IMR-90 (cell line): ENCODE data around the gene ELOVL5. TPM values are rescaled to one million over a fixed set of nuclear protein-coding genes. Genes with fewer than 3 reads are reported as not detected.
"Not testable (repeated sequence)": the region's sequence is repeated elsewhere in the genome, so short reads cannot be mapped to it uniquely, and the experiment has no call there.

Experiments used
- ATAC-seq: fragments of 200-7000 bp; cut with Tn5 transposase; 2 replicates; pipeline ENCODE4 v1.9.1; 2020; ENCODE audit warnings: low read depth, mild to moderate bottlenecking, moderate library complexity
- BruUV-seq: library from RNA; stranded (reverse); fragments of 400-500 nt; replicated peaks from 2 replicates; lab custom pipeline; 2021; lab: Mats Ljungman, UMichigan
- CTCF ChIA-PET: fragments of 300-600 bp; formaldehyde crosslinking; extraction: SDS; loops from one replicate; lab custom pipeline; 2021; ENCODE audit warnings: antibody characterized with exemption; lab: Yijun Ruan, JAX
- POLR2A ChIA-PET: fragments of 300-600 bp; sonication (Branson Sonifier 250); formaldehyde crosslinking; loops from one replicate; lab custom pipeline; 2022; ENCODE audit warnings: antibody characterized with exemption; ENCODE audit not compliant: unreplicated experiment; lab: Charles Lee
- DNase-seq: peaks from one replicate; pipeline ENCODE4 v3.0.0; 2013
- H2AFZ ChIP-seq: replicated peaks from 2 replicates; pipeline ENCODE3; 2013; ENCODE audit warnings: low read length, mild to moderate bottlenecking; ENCODE audit not compliant: poor library complexity
- H2AK5ac ChIP-seq: 2 replicates; pipeline ENCODE4 v1.6.1; 2013; ENCODE audit warnings: low read depth, low read length, inconsistent platforms
- H2AK9ac ChIP-seq: replicated peaks from 2 replicates; pipeline ENCODE3; 2013; ENCODE audit warnings: mild to moderate bottlenecking, low read depth, low read length, moderate library complexity; ENCODE audit not compliant: poor library complexity
- H2BK120ac ChIP-seq: 2 replicates; pipeline ENCODE4 v1.6.1; 2013; ENCODE audit warnings: low read depth, low read length, inconsistent platforms
- H2BK15ac ChIP-seq: 3 replicates; pipeline ENCODE4 v1.6.1; 2013; ENCODE audit warnings: low read depth, low read length, inconsistent platforms
- H2BK20ac ChIP-seq: 2 replicates; pipeline ENCODE4 v1.6.1; 2013; ENCODE audit warnings: low read depth, mild to moderate bottlenecking, inconsistent platforms, low read length, moderate library complexity
- H2BK5ac ChIP-seq: 2 replicates; pipeline ENCODE4 v1.6.1; 2013; ENCODE audit warnings: mild to moderate bottlenecking, low read depth, low read length, inconsistent platforms; ENCODE audit not compliant: poor library complexity, severe bottlenecking
- H3K14ac ChIP-seq: replicated peaks from 2 replicates; pipeline ENCODE4 v1.6.1; 2013; ENCODE audit warnings: low read depth, low read length, inconsistent platforms
- H3K18ac ChIP-seq: 2 replicates; pipeline ENCODE4 v1.6.1; 2013; ENCODE audit warnings: low read depth, low read length, control low read depth
- H3K23ac ChIP-seq: 2 replicates; pipeline ENCODE4 v1.6.1; 2013; ENCODE audit warnings: low read depth, low read length, inconsistent platforms
- H3K27ac ChIP-seq: 2 replicates; pipeline ENCODE4 v1.5.1; 2013; ENCODE audit warnings: mild to moderate bottlenecking, control low read depth, low read length; ENCODE audit not compliant: insufficient read depth
- H3K27me3 ChIP-seq: 2 replicates; pipeline ENCODE4 v1.6.1; 2013; ENCODE audit warnings: low read length; ENCODE audit not compliant: control insufficient read depth, insufficient read depth
- H3K36me3 ChIP-seq: 2 replicates; pipeline ENCODE4 v1.6.1; 2013; ENCODE audit warnings: low read length, mixed read lengths; ENCODE audit not compliant: control insufficient read depth, insufficient read depth
- H3K4ac ChIP-seq: 2 replicates; pipeline ENCODE4 v1.6.1; 2013; ENCODE audit warnings: low read depth, low read length, inconsistent platforms
- H3K4me1 ChIP-seq: 2 replicates; pipeline ENCODE4 v1.6.1; 2013; ENCODE audit warnings: low read length, mixed read lengths; ENCODE audit not compliant: control insufficient read depth, insufficient read depth
- H3K4me2 ChIP-seq: 2 replicates; pipeline ENCODE4 v1.6.1; 2013; ENCODE audit warnings: low read depth, mild to moderate bottlenecking, control low read depth, low read length, moderate library complexity
- H3K4me3 ChIP-seq: 2 replicates; pipeline ENCODE4 v1.5.1; 2013; ENCODE audit warnings: low read depth, mild to moderate bottlenecking, control low read depth, low read length, moderate library complexity; ENCODE audit not compliant: insufficient read depth
- H3K56ac ChIP-seq: 2 replicates; pipeline ENCODE4 v1.6.1; 2013; ENCODE audit warnings: low read length, inconsistent platforms; ENCODE audit not compliant: insufficient read depth; ENCODE audit errors: extremely low read depth
- H3K79me1 ChIP-seq, 2 experiments: 2 replicates each; pipeline ENCODE4 v1.6.1; 2013; ENCODE audit warnings: low read length in 2 of 2, inconsistent platforms in 1 of 2, low read depth in 1 of 2
- H3K9ac ChIP-seq: 2 replicates; pipeline ENCODE4 v1.6.1; 2013; ENCODE audit warnings: low read depth, low read length, control low read depth
- H3K9me1 ChIP-seq: 2 replicates; pipeline ENCODE4 v1.6.1; 2013; ENCODE audit warnings: low read length, inconsistent platforms; ENCODE audit not compliant: insufficient read depth
- H3K9me3 ChIP-seq: 2 replicates; pipeline ENCODE4 v1.6.1; 2013; ENCODE audit warnings: low read length; ENCODE audit not compliant: control insufficient read depth, insufficient read depth
- H4K20me1 ChIP-seq: 2 replicates; pipeline ENCODE4 v1.6.1; 2013; ENCODE audit warnings: low read length, inconsistent platforms; ENCODE audit not compliant: insufficient read depth
- H4K5ac ChIP-seq: 2 replicates; pipeline ENCODE4 v1.6.1; 2013; ENCODE audit warnings: mild to moderate bottlenecking, low read depth, low read length, control low read depth
- H4K8ac ChIP-seq, 2 experiments: 2 replicates each; pipeline ENCODE4 v1.6.1; 2013; ENCODE audit warnings: low read depth in 2 of 2, low read length in 2 of 2, control low read depth in 1 of 2, inconsistent platforms in 1 of 2
- H4K91ac ChIP-seq: 2 replicates; pipeline ENCODE4 v1.6.1; 2013; ENCODE audit warnings: low read depth, low read length, inconsistent platforms; ENCODE audit not compliant: insufficient read depth
- BHLHE40 ChIP-seq: fragments of 150-350 bp; IDR thresholded peaks from 2 replicates; pipeline ENCODE4 v1.6.1; 2016; ENCODE audit warnings: mild to moderate bottlenecking, low read depth, low read length
- MAFK ChIP-seq: IDR thresholded peaks from 2 replicates; pipeline ENCODE4 v1.6.1; 2012; ENCODE audit warnings: low read depth, low read length, improper control_type of control experiment
- MXI1 ChIP-seq: IDR thresholded peaks from 2 replicates; pipeline ENCODE4 v1.6.1; 2012; ENCODE audit warnings: low read depth, mild to moderate bottlenecking, low read length, moderate library complexity, borderline replicate concordance
- RCOR1 ChIP-seq: IDR thresholded peaks from 2 replicates; pipeline ENCODE4 v1.6.1; 2012; ENCODE audit warnings: mild to moderate bottlenecking, low read length, improper control_type of control experiment; ENCODE audit not compliant: insufficient replicate concordance
- RFX5 ChIP-seq: IDR thresholded peaks from 2 replicates; pipeline ENCODE4 v1.8.0; 2012; ENCODE audit warnings: low read depth, mild to moderate bottlenecking, low read length, moderate library complexity
- SMC3 ChIP-seq: fragments of 150-350 bp; IDR thresholded peaks from 2 replicates; pipeline ENCODE4 v1.6.1; 2016; ENCODE audit warnings: low read depth, mild to moderate bottlenecking, antibody characterized with exemption, low read length, moderate library complexity
- WGBS, 2 experiments: methylation state at CpG; one replicate each; pipeline versions ENCODE4 v1.1.5 to v1.1.7; 2013; ENCODE audit warnings: missing lambda C conversion rate in 2 of 2; ENCODE audit not compliant: insufficient read length in 1 of 2; ENCODE audit errors: extremely low coverage in 2 of 2; 5-methylcytosine and 5-hydroxymethylcytosine counted together
- dilution Hi-C: fragments of 300-500 bp; cut with HindIII; formaldehyde crosslinking; loops from one replicate; pipeline ENCODE4 v1.14.3; 2018; ENCODE audit warnings: low sequenced_read_pairs; ENCODE audit not compliant: unreplicated experiment
- in situ Hi-C: fragments of 300-500 bp; cut with MboI; formaldehyde crosslinking; loops from 3 replicates; pipeline ENCODE4 v1.14.3; 2019; ENCODE audit warnings: low sequenced_read_pairs, inconsistent platforms, mixed read lengths
- intact Hi-C: fragments of 100-400 bp; cut with micrococcal nuclease; formaldehyde crosslinking; loops from 2 replicates; pipeline ENCODE4 v1.10.0; 2022
- polyA plus RNA-seq, 3 experiments: library from polyadenylated mRNA; depleted of rRNA; stranded (reverse); fragments of >200 nt; gene quantifications; 2 replicates each; pipeline ENCODE4 v1.2.3, GENCODE V29; 2012; ENCODE audit warnings: low replicate concordance in 1 of 3
- total RNA-seq: library from RNA; depleted of rRNA; stranded (reverse); fragments of >200 nt; gene quantifications from 2 replicates; pipeline ENCODE4 v1.2.3, GENCODE V29; 2012
- TF ChIP-seq, protein P1 (sequence below): fragments of 150-350 bp; IDR thresholded peaks from 2 replicates; pipeline ENCODE4 v1.6.1; 2017; ENCODE audit warnings: mild to moderate bottlenecking, antibody characterized with exemption, low read length, low read depth
- TF ChIP-seq, protein P2 (sequence below): fragments of 150-350 bp; IDR thresholded peaks from 2 replicates; pipeline ENCODE4 v1.6.1; 2016; ENCODE audit warnings: low read depth, mild to moderate bottlenecking, low read length, moderate library complexity, borderline replicate concordance

The ELOVL5 gene
- total and polyA plus RNA-seq, 2 of the 4 experiments (the other 2 are of a cell fraction) = 32.1 to 42.3 TPM

DNA sequence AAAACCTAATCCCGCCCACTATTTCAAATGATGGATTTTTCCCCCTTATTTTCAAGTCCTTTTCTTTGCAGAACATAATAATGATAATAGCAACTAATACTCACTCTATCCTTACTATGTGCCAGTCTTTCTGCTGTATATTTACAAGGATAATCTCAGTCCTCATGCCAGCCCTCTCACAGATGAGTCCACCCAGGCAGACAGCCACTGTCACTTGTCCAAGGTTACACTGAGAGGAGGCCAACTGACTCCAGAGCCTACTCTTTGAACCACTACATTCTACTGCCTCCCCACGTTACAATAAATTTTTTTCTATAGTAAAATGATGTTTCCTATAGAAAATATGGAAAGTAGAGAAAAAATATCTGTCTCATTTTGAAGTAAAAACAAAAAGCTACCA lies 30.9 kb downstream of the ELOVL5 start:
- Histone ChIP-seq H4K20me1 (peaks cover 23% of the 10 kb centered on the region), H3K36me3 (no peaks in the 10 kb centered on the region), H2BK20ac (no peak overlapping the region), H3K79me1 (peaks cover 15 to 69% of the 10 kb centered on the region in 2 experiments), H3K9ac (no peak overlapping the region), H2BK5ac (no peak overlapping the region), H3K4me1 (peaks cover 15% of the 10 kb centered on the region), H4K5ac (no peak overlapping the region), H3K4me2 (no peak overlapping the region), H3K18ac (no peak overlapping the region), H3K56ac (no peak overlapping the region), H3K4ac (no peak overlapping the region; the same call in 1 of the 2 replicates), H3K27me3 (no peaks in the 10 kb centered on the region), H2AFZ (no peak overlapping the region), H4K8ac (no peak overlapping the region), H3K9me1 (peaks cover 6% of the 10 kb centered on the region), H3K23ac (no peak overlapping the region), H4K91ac (no peak overlapping the region), H2BK15ac (no peak overlapping the region), H3K27ac (no peak overlapping the region), H2AK9ac (no peak overlapping the region), H2BK120ac (no peak overlapping the region), H3K14ac (no peak overlapping the region), H2AK5ac (no peak overlapping the region), H3K4me3 (no peak overlapping the region), H3K9me3 (no peaks in the 10 kb centered on the region)
- dilution Hi-C loops = no loop called here
- CTCF ChIA-PET = no interaction called here
- in situ Hi-C loops = no loop called here
- BruUV-seq = no TSS peak
- no peak for ATAC-seq
- intact Hi-C loops = no loop called here
- TF ChIP-seq MAFK (no peak), RFX5 (no peak), RCOR1 (no peak), BHLHE40 (no peak), SMC3 (no peak), MXI1 (no peak)
- TF ChIP-seq, protein P1, sequence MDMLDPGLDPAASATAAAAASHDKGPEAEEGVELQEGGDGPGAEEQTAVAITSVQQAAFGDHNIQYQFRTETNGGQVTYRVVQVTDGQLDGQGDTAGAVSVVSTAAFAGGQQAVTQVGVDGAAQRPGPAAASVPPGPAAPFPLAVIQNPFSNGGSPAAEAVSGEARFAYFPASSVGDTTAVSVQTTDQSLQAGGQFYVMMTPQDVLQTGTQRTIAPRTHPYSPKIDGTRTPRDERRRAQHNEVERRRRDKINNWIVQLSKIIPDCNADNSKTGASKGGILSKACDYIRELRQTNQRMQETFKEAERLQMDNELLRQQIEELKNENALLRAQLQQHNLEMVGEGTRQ = no peak
- TF ChIP-seq, protein P2, sequence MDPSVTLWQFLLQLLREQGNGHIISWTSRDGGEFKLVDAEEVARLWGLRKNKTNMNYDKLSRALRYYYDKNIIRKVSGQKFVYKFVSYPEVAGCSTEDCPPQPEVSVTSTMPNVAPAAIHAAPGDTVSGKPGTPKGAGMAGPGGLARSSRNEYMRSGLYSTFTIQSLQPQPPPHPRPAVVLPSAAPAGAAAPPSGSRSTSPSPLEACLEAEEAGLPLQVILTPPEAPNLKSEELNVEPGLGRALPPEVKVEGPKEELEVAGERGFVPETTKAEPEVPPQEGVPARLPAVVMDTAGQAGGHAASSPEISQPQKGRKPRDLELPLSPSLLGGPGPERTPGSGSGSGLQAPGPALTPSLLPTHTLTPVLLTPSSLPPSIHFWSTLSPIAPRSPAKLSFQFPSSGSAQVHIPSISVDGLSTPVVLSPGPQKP = no peak
- no CpG with 5 or more reads among the region's 2 CpGs for WGBS, 2 experiments
- DNase-seq = no peak
- POLR2A ChIA-PET = no interaction called here

DNA sequence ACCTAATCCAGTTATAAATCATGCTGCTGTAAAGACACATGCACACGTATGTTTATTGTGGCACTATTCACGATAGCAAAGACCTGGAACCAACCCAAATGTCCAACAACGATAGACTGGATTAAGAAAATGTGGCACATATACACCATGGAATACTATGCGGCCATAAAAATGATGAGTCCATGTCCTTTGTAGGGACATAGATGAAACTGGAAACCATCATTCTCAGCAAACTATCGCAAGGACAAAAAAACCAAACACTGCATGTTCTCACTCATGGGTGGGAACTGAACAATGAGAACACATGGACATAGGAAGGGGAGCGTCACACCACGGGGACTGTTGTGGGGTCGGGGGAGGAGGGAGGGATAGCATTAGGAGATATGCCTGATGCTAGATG lies 31.5 kb downstream of the ELOVL5 start:
- intact Hi-C loops, H3K18ac ChIP-seq, H2BK20ac ChIP-seq, H3K27ac ChIP-seq, H3K23ac ChIP-seq, H3K9ac ChIP-seq, H2AK5ac ChIP-seq, H3K9me1 ChIP-seq, H3K4me2 ChIP-seq, ATAC-seq, H2AK9ac ChIP-seq, H4K91ac ChIP-seq, H3K4me3 ChIP-seq, H2BK15ac ChIP-seq, CTCF ChIA-PET, in situ Hi-C loops, H3K4ac ChIP-seq, POLR2A ChIA-PET, H3K27me3 ChIP-seq, H4K8ac ChIP-seq, dilution Hi-C loops, H4K5ac ChIP-seq, H2BK5ac ChIP-seq, H3K56ac ChIP-seq, H3K14ac ChIP-seq, DNase-seq, H2AFZ ChIP-seq, BruUV-seq, H3K36me3 ChIP-seq, H3K9me3 ChIP-seq, H2BK120ac ChIP-seq: not testable (repeated sequence)
- H3K4me1 ChIP-seq = peaks cover 12% of the 10 kb centered on the region
- no CpG with 5 or more reads among the region's 8 CpGs for WGBS, 2 experiments
- peaks cover 17% of the 10 kb centered on the region for H4K20me1 ChIP-seq
- H3K79me1 ChIP-seq = peaks cover 18 to 68% of the 10 kb centered on the region in 2 experiments
